Smooth muscle cell (in vitro differentiated cells): ENCODE data around the gene RNASET2. TPM values are rescaled to one million over a fixed set of nuclear protein-coding genes. Genes with fewer than 3 reads are reported as not detected.

Experiments used
- DNase-seq: peaks from one replicate; lab custom pipeline; 2025; ENCODE audit not compliant: unreplicated experiment; lab: John Stamatoyannopoulos, UW
- H2AFZ ChIP-seq: fragments of 200-600 bp; sonication (generic); 2 replicates; pipeline ENCODE4 v1.6.0; 2016; ENCODE audit warnings: antibody characterized with exemption, low read depth, mild to moderate bottlenecking
- H3F3A ChIP-seq: fragments of 200-600 bp; sonication (generic); 2 replicates; pipeline ENCODE4 v1.6.0; 2017; ENCODE audit warnings: antibody characterized with exemption, low read depth
- H3K27ac ChIP-seq: fragments of 200-600 bp; sonication (generic); 2 replicates; pipeline ENCODE4 v1.5.1; 2016; ENCODE audit warnings: low read depth, mild to moderate bottlenecking
- H3K27me3 ChIP-seq: fragments of 200-600 bp; sonication (generic); 2 replicates; pipeline ENCODE4 v1.6.1; 2016; ENCODE audit warnings: low read depth, mild to moderate bottlenecking
- H3K36me3 ChIP-seq: fragments of 200-600 bp; sonication (generic); 2 replicates; pipeline ENCODE4 v1.5.1; 2016; ENCODE audit warnings: low read depth
- H3K4me1 ChIP-seq: fragments of 200-600 bp; sonication (generic); 2 replicates; pipeline ENCODE4 v1.5.1; 2016; ENCODE audit warnings: low read depth
- H3K4me2 ChIP-seq: fragments of 200-600 bp; sonication (generic); 2 replicates; pipeline ENCODE4 v1.6.0; 2016; ENCODE audit warnings: mild to moderate bottlenecking
- H3K4me3 ChIP-seq: fragments of 200-600 bp; sonication (generic); 2 replicates; pipeline ENCODE4 v1.5.1; 2016; ENCODE audit warnings: mild to moderate bottlenecking
- H3K79me2 ChIP-seq: fragments of 200-600 bp; sonication (generic); 2 replicates; pipeline ENCODE4 v1.6.0; 2016; ENCODE audit warnings: low read depth, mild to moderate bottlenecking
- H3K9ac ChIP-seq: fragments of 200-600 bp; sonication (generic); 2 replicates; pipeline ENCODE4 v1.6.0; 2016; ENCODE audit warnings: low read depth
- H3K9me3 ChIP-seq: fragments of 200-600 bp; sonication (generic); replicated peaks from 2 replicates; pipeline ENCODE4 v1.5.1; 2016; ENCODE audit warnings: low read depth
- H4K20me1 ChIP-seq: fragments of 200-600 bp; sonication (generic); 2 replicates; pipeline ENCODE4 v1.6.0; 2016; ENCODE audit warnings: low read depth
- CTCF ChIP-seq: fragments of 200-600 bp; sonication (generic); IDR thresholded peaks from 2 replicates; pipeline ENCODE4 v1.5.1; 2017; ENCODE audit warnings: borderline replicate concordance, mild to moderate bottlenecking, antibody characterized with exemption; ENCODE audit not compliant: insufficient read depth, poor library complexity, severe bottlenecking
- WGBS: methylation state at CpG from one replicate; pipeline ENCODE4 v1.1.7; 2016; ENCODE audit warnings: low lambda C conversion rate; 5-methylcytosine and 5-hydroxymethylcytosine counted together
- polyA plus RNA-seq: library from polyadenylated mRNA; unstranded; fragments of >200 nt; fragmentation: Nextera tagmentation; extraction: Ambion mirVana; gene quantifications from 2 replicates; pipeline ENCODE4 v1.2.1, GENCODE V29; 2016
- total RNA-seq: library from RNA; depleted of rRNA; stranded (reverse); fragments of >200 nt; gene quantifications from 2 replicates; pipeline ENCODE4 v1.2.3, GENCODE V29; 2014

RNASET2 gene
- total and polyA plus RNA-seq, 2 experiments from 2014 or later = 20.6 to 29.3 TPM

- H3K4me1 ChIP-seq = no peaks in the 10 kb centered on the region
- H3K36me3 ChIP-seq = no peaks in the 10 kb centered on the region
- H4K20me1 ChIP-seq = no peaks in the 10 kb centered on the region
- H3K27me3 ChIP-seq = no peaks in the 10 kb centered on the region
- H3K79me2 ChIP-seq = no peaks in the 10 kb centered on the region
- no peak overlapping the region for H3K4me3 ChIP-seq
- 95% methylated on average over 7 of the region's 7 CpGs for WGBS
- no peak overlapping the region for H3K9ac ChIP-seq
- TF ChIP-seq CTCF = no peak
- H3K4me2 ChIP-seq = no peak overlapping the region
- no peaks in the 10 kb centered on the region for H3K9me3 ChIP-seq
- no peak overlapping the region for H3K27ac ChIP-seq
- no peak for DNase-seq
- H3F3A ChIP-seq = no peaks in the 10 kb centered on the region
- no peak overlapping the region for H2AFZ ChIP-seq
These were observed 21.0 kb downstream of the RNASET2 start for GRCh38 chr6:166935353-166935752.

GRCh38 chr6:166934174-166934573 lies 22.2 kb downstream of the RNASET2 start:
- H3K36me3 ChIP-seq = no peaks in the 10 kb centered on the region
- no peaks in the 10 kb centered on the region for H4K20me1 ChIP-seq
- WGBS = 96% methylated on average over 8 of the region's 8 CpGs
- no peak overlapping the region for H3K27ac ChIP-seq
- H3K4me1 ChIP-seq = no peaks in the 10 kb centered on the region
- H3K27me3 ChIP-seq = no peaks in the 10 kb centered on the region
- no peak overlapping the region for H3K9ac ChIP-seq
- no peak for DNase-seq
- TF ChIP-seq CTCF = no peak
- no peaks in the 10 kb centered on the region for H3K9me3 ChIP-seq
- no peak overlapping the region for H3K4me3 ChIP-seq
- H3F3A ChIP-seq = no peaks in the 10 kb centered on the region
- no peak overlapping the region for H3K4me2 ChIP-seq
- no peaks in the 10 kb centered on the region for H3K79me2 ChIP-seq
- no peak overlapping the region for H2AFZ ChIP-seq

- no peaks in the 10 kb centered on the region for H3K27me3 ChIP-seq
- WGBS = 95% methylated on average over 6 of the region's 6 CpGs
- H3F3A ChIP-seq = no peaks in the 10 kb centered on the region
- no peaks in the 10 kb centered on the region for H3K79me2 ChIP-seq
- no peak overlapping the region for H3K4me2 ChIP-seq
- H3K4me1 ChIP-seq = no peaks in the 10 kb centered on the region
- H4K20me1 ChIP-seq = no peaks in the 10 kb centered on the region
- H3K27ac ChIP-seq = no peak overlapping the region
- DNase-seq = no peak
- no peak overlapping the region for H3K4me3 ChIP-seq
- TF ChIP-seq CTCF = no peak
- no peaks in the 10 kb centered on the region for H3K36me3 ChIP-seq
- H2AFZ ChIP-seq = no peak overlapping the region
- H3K9ac ChIP-seq = no peak overlapping the region
- no peaks in the 10 kb centered on the region for H3K9me3 ChIP-seq
These were observed 23.0 kb downstream of the RNASET2 start for GRCh38 chr6:166933396-166933795.

- no peaks in the 10 kb centered on the region for H3K27me3 ChIP-seq
- H4K20me1 ChIP-seq = no peaks in the 10 kb centered on the region
- no peaks in the 10 kb centered on the region for H3K79me2 ChIP-seq
- H3K4me3 ChIP-seq = no peak overlapping the region
- TF ChIP-seq CTCF = no peak
- H3K4me1 ChIP-seq = peaks cover 7% of the 10 kb centered on the region
- H3F3A ChIP-seq = no peaks in the 10 kb centered on the region
- WGBS = 97% methylated on average over 10 of the region's 10 CpGs
- no peak overlapping the region for H3K4me2 ChIP-seq
- H3K9ac ChIP-seq = no peak overlapping the region
- DNase-seq = no peak
- no peak overlapping the region for H3K27ac ChIP-seq
- no peaks in the 10 kb centered on the region for H3K36me3 ChIP-seq
- no peaks in the 10 kb centered on the region for H3K9me3 ChIP-seq
- no peak overlapping the region for H2AFZ ChIP-seq
These were observed 23.7 kb downstream of the RNASET2 start for GRCh38 chr6:166932616-166933015.
